ENCODE measurements around the gene CPEB4.

- TF ChIP-seq CTCF (IDR thresholded peaks at IDR 0.05; ENCODE audit: insufficient read depth, low read length), result no peak
- no peak for TF ChIP-seq GABPA (IDR thresholded peaks at IDR 0.05; ENCODE audit: low read depth)
- TF ChIP-seq POLR2AphosphoS5 (IDR thresholded peaks at IDR 0.05; ENCODE audit: low read depth), result no peak
- no peak for TF ChIP-seq REST (IDR thresholded peaks at IDR 0.05; ENCODE audit: insufficient replicate concordance, low read depth)
- no peak for TF ChIP-seq SPI1 (IDR thresholded peaks at IDR 0.05; ENCODE audit: borderline replicate concordance, low read depth)
Measured at GRCh38 chr5:173913686-173914321, 25.7 kb downstream of the CPEB4 start.

Data from HL-60 (cell line).